HG03103 (cell line): Measurements from ENCODE around the gene CFAP69.

Experiments used
- ATAC-seq: cut with Tn5 transposase; IDR thresholded peaks from one replicate; pipeline ENCODE4 v1.9.1; 2021; ENCODE audit warnings: low read depth; ENCODE audit not compliant: unreplicated experiment

The CFAP69 gene

GRCh38 chr7:90270431-90271178, 25.6 kb downstream of the CFAP69 start:
- no peak for ATAC-seq

GRCh38 chr7:90271753-90272152, 26.8 kb downstream of the CFAP69 start:
- no peak for ATAC-seq

GRCh38 chr7:90272242-90272641, 27.3 kb downstream of the CFAP69 start:
- no peak for ATAC-seq

GRCh38 chr7:90274161-90274560, 29.2 kb downstream of the CFAP69 start:
- ATAC-seq: no peak

GRCh38 chr7:90276033-90276728, 31.2 kb downstream of the CFAP69 start:
- no peak for ATAC-seq

GRCh38 chr7:90288154-90288553, 43.2 kb downstream of the CFAP69 start:
- ATAC-seq: no peak

- no peak for ATAC-seq
Observed at GRCh38 chr7:90290244-90291113, 45.5 kb downstream of the CFAP69 start.

GRCh38 chr7:90298145-90299038, 53.4 kb downstream of the CFAP69 start:
- ATAC-seq: peak; percentile 97

GRCh38 chr7:90303241-90303640, 58.3 kb downstream of the CFAP69 start:
- ATAC-seq: no peak

GRCh38 chr7:90309872-90310271, 64.9 kb downstream of the CFAP69 start:
- no peak for ATAC-seq

GRCh38 chr7:90311175-90311574, 66.2 kb downstream of the CFAP69 start:
- no peak for ATAC-seq

GRCh38 chr7:90312745-90313144, 67.8 kb downstream of the CFAP69 start:
- peak; percentile 56 for ATAC-seq

- ATAC-seq: no peak
Observed at GRCh38 chr7:90313907-90314306, 68.9 kb downstream of the CFAP69 start.

- ATAC-seq: no peak
Observed at GRCh38 chr7:90320014-90320413, 75.0 kb downstream of the CFAP69 start.

GRCh38 chr7:90320418-90320800, 75.4 kb downstream of the CFAP69 start:
- ATAC-seq: no peak

- no peak for ATAC-seq
Observed at GRCh38 chr7:90320801-90321494, 76.0 kb downstream of the CFAP69 start, which contains the start of gene FAM237B. Gene FAM237B, minus strand, starts transcription at chr7:90321304. Its CDS starts 1,556 bp downstream, at chr7:90319748.

- ATAC-seq: no peak
Observed at GRCh38 chr7:90322837-90323236, 77.9 kb downstream of the CFAP69 start.

GRCh38 chr7:90326500-90326899, 81.5 kb downstream of the CFAP69 start:
- no peak for ATAC-seq

- no peak for ATAC-seq
Observed at GRCh38 chr7:90334193-90334843, 89.3 kb downstream of the CFAP69 start.
